Measurements from ENCODE around the gene TNPO1. TPM values are rescaled to one million over a fixed set of nuclear protein-coding genes. Genes with fewer than 3 reads are reported as not detected.
A peak's percentile ranks its signal among the peaks of the same experiment; 100 is the strongest.

The TNPO1 gene
- total and polyA plus RNA-seq, 2 of the 13 experiments (the other 11 are each of a cell fraction or from before 2014, with no cell fraction given): 26.7 to 123 TPM

- TF ChIP-seq UBTF (CRISPR knock-in tag; IDR thresholded peaks at IDR 0.05) (peak; percentile 92; the same call in 1 of the 2 replicates), TOPORS (CRISPR knock-in tag; IDR thresholded peaks at IDR 0.05) (no peak), JUND (CRISPR knock-in tag; IDR thresholded peaks at IDR 0.05) (no peak; the same call in 1 of the 2 replicates), ISX (CRISPR knock-in tag; conservative IDR thresholded peaks at IDR 0.05) (no peak), ZNF615 (CRISPR knock-in tag; IDR thresholded peaks at IDR 0.05; ENCODE audit: borderline replicate concordance) (no peak), FOXK1 (CRISPR knock-in tag; IDR thresholded peaks at IDR 0.05; ENCODE audit: borderline replicate concordance, low read depth) (peak; percentile 71; the same call in 1 of the 2 replicates), ZNF230 (CRISPR knock-in tag; IDR thresholded peaks at IDR 0.05) (no peak), ZNF550 (CRISPR knock-in tag; IDR thresholded peaks at IDR 0.05; ENCODE audit: borderline replicate concordance) (0 out of 2 replicates have a peak, but pooled peaks have one; percentile 48), ZNF788 (CRISPR knock-in tag; IDR thresholded peaks at IDR 0.05; ENCODE audit: borderline replicate concordance) (no peak; the same call in 1 of the 2 replicates), KDM4B (CRISPR knock-in tag; IDR thresholded peaks at IDR 0.05) (no peak), PATZ1 (CRISPR knock-in tag; IDR thresholded peaks at IDR 0.05) (peak; percentile 99), ZNF891 (CRISPR knock-in tag; IDR thresholded peaks at IDR 0.05) (0 out of 2 replicates have a peak, but pooled peaks have one; percentile 38), ZNF34 (CRISPR knock-in tag; IDR thresholded peaks at IDR 0.05; ENCODE audit: borderline replicate concordance) (no peak), LCORL (IDR thresholded peaks at IDR 0.05) (no peak), LCORL (CRISPR knock-in tag; IDR thresholded peaks at IDR 0.05) (peak; percentile 79), CEBPB (IDR thresholded peaks at IDR 0.05; ENCODE audit: borderline replicate concordance, low read depth, low read length) (no peak), BRCA1 (CRISPR knock-in tag; IDR thresholded peaks at IDR 0.05) (no peak), ZNF629 (CRISPR knock-in tag; conservative IDR thresholded peaks at IDR 0.05) (peak; percentile 77), GLI4 (CRISPR knock-in tag; IDR thresholded peaks at IDR 0.05; ENCODE audit: borderline replicate concordance) (no peak; the same call in 1 of the 2 replicates), PAWR (CRISPR knock-in tag; IDR thresholded peaks at IDR 0.05; ENCODE audit: borderline replicate concordance) (no peak), ZBTB8A (CRISPR knock-in tag; IDR thresholded peaks at IDR 0.05; ENCODE audit: borderline replicate concordance, low read depth) (no peak), SNAPC2 (CRISPR knock-in tag; IDR thresholded peaks at IDR 0.05) (0 out of 2 replicates have a peak, but pooled peaks have one; percentile 53)
- TF ChIP-seq, protein P1, sequence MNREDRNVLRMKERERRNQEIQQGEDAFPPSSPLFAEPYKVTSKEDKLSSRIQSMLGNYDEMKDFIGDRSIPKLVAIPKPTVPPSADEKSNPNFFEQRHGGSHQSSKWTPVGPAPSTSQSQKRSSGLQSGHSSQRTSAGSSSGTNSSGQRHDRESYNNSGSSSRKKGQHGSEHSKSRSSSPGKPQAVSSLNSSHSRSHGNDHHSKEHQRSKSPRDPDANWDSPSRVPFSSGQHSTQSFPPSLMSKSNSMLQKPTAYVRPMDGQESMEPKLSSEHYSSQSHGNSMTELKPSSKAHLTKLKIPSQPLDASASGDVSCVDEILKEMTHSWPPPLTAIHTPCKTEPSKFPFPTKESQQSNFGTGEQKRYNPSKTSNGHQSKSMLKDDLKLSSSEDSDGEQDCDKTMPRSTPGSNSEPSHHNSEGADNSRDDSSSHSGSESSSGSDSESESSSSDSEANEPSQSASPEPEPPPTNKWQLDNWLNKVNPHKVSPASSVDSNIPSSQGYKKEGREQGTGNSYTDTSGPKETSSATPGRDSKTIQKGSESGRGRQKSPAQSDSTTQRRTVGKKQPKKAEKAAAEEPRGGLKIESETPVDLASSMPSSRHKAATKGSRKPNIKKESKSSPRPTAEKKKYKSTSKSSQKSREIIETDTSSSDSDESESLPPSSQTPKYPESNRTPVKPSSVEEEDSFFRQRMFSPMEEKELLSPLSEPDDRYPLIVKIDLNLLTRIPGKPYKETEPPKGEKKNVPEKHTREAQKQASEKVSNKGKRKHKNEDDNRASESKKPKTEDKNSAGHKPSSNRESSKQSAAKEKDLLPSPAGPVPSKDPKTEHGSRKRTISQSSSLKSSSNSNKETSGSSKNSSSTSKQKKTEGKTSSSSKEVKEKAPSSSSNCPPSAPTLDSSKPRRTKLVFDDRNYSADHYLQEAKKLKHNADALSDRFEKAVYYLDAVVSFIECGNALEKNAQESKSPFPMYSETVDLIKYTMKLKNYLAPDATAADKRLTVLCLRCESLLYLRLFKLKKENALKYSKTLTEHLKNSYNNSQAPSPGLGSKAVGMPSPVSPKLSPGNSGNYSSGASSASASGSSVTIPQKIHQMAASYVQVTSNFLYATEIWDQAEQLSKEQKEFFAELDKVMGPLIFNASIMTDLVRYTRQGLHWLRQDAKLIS (CRISPR knock-in tag; IDR thresholded peaks at IDR 0.05): 0 out of 2 replicates have a peak, but pooled peaks have one; percentile 40
Measured at GRCh38 chr5:72955768-72956323, 139.4 kb downstream of the TNPO1 start, which contains the start of gene FCHO2 (continued).
